ENCODE measurements around the gene ALDH1A1.

The ALDH1A1 gene

GRCh38 chr9:72917892-72918509 lies 34.9 kb downstream of the ALDH1A1 start:
- no peak for DNase-seq (ENCODE audit: low read depth)

GRCh38 chr9:72915659-72916058 lies 37.2 kb downstream of the ALDH1A1 start:
- DNase-seq (ENCODE audit: low read depth) = no peak

GRCh38 chr9:72914750-72915149 lies 38.1 kb downstream of the ALDH1A1 start:
- DNase-seq (ENCODE audit: low read depth) = no peak

- DNase-seq (ENCODE audit: low read depth) = no peak
These were observed 39.4 kb downstream of the ALDH1A1 start for GRCh38 chr9:72913382-72914009.

- no peak for DNase-seq (ENCODE audit: low read depth)
These were observed 40.1 kb downstream of the ALDH1A1 start for GRCh38 chr9:72912476-72913381.

GRCh38 chr9:72911816-72912215 lies 41.0 kb downstream of the ALDH1A1 start:
- DNase-seq (ENCODE audit: low read depth) = no peak

- no peak for DNase-seq (ENCODE audit: low read depth)
These were observed 41.5 kb downstream of the ALDH1A1 start for GRCh38 chr9:72911247-72911775.

GRCh38 chr9:72909428-72909827 lies 43.4 kb downstream of the ALDH1A1 start:
- no peak for DNase-seq (ENCODE audit: low read depth)

GRCh38 chr9:72907421-72907820 lies 45.4 kb downstream of the ALDH1A1 start:
- DNase-seq (ENCODE audit: low read depth) = no peak

GRCh38 chr9:72906810-72907209 lies 46.0 kb downstream of the ALDH1A1 start:
- DNase-seq (ENCODE audit: low read depth) = no peak

- no peak for DNase-seq (ENCODE audit: low read depth)
These were observed 47.1 kb downstream of the ALDH1A1 start for GRCh38 chr9:72905514-72906480.

- no peak for DNase-seq (ENCODE audit: low read depth)
These were observed 48.4 kb downstream of the ALDH1A1 start for GRCh38 chr9:72904267-72905093.

GRCh38 chr9:72903103-72903502 lies 49.8 kb downstream of the ALDH1A1 start:
- DNase-seq (ENCODE audit: low read depth) = no peak

- no peak for DNase-seq (ENCODE audit: low read depth)
These were observed 50.6 kb downstream of the ALDH1A1 start for GRCh38 chr9:72902268-72902667.

- no peak for DNase-seq (ENCODE audit: low read depth)
These were observed 52.9 kb downstream of the ALDH1A1 start for GRCh38 chr9:72899734-72900477.

- DNase-seq (ENCODE audit: low read depth) = no peak
These were observed 53.8 kb downstream of the ALDH1A1 start for GRCh38 chr9:72898784-72899733.

- no peak for DNase-seq (ENCODE audit: low read depth)
These were observed 54.5 kb downstream of the ALDH1A1 start for GRCh38 chr9:72898360-72898759.

- no peak for DNase-seq (ENCODE audit: low read depth)
These were observed 55.7 kb downstream of the ALDH1A1 start for GRCh38 chr9:72897069-72897649.
